ENCODE data around the gene BRI3BP. TPM values are rescaled to one million over a fixed set of nuclear protein-coding genes. Genes with fewer than 3 reads are reported as not detected.

BRI3BP gene, protein sequence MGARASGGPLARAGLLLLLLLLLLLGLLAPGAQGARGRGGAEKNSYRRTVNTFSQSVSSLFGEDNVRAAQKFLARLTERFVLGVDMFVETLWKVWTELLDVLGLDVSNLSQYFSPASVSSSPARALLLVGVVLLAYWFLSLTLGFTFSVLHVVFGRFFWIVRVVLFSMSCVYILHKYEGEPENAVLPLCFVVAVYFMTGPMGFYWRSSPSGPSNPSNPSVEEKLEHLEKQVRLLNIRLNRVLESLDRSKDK
- polyA plus RNA-seq (2013, experiment 1 of 2), result 5.1 TPM
- polyA plus RNA-seq (2013, experiment 2 of 2), result 5.5 TPM

DNA sequence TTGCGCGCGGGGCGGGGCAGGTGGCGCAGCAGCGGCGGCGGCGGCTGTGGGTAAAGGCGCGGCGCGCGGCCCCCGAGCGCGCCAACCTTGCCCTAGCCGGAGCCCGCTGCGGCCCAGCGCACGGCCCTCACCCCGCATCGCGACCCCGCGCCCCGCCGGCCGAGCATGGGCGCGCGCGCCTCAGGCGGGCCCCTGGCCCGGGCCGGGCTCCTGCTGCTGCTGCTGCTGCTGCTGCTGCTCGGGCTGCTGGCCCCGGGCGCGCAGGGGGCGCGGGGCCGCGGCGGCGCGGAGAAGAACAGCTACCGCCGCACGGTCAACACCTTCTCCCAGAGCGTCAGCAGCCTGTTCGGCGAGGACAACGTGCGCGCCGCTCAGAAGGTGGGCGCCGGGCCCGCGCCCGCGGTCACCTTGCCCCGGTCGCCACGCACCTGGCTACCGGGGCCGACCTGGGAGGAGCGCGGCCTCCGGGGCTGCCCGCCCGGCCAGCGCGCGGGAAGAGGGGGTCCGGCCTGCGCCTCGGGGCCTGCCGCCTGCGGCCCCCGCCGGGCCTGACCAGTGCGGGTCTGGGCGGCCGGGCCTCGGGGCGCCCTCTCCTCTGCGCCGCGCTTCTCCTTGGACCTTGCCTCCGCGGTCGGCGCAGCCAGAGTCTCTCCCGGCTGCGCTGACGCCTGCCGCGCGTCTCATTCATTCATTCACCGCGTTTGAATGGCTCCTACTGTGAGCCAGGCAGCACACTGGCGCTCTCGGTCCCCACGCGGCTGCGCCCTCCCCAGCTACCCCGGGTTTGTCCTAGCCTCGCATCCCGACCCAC lies at the start of gene BRI3BP:
TSS of gene BRI3BP (plus strand) at position 20 of the 811 bp plus-strand sequence. CDS start at position 166, 146 bp downstream.
- Histone ChIP-seq H3K27me3 (ENCODE audit: insufficient read depth, low read length) (peaks cover 13% of the 10 kb centered on the region; the same call in 1 of the 2 replicates), H3K36me3 (ENCODE audit: insufficient read depth, low read length) (no peaks in the 10 kb centered on the region), H3K9ac (ENCODE audit: low read depth, low read length) (peak within 1 kb of the TSS; percentile 84), H3K27ac (ENCODE audit: low read depth, low read length) (peak within 1 kb of the TSS; percentile 32; the same call in 1 of the 2 replicates), H3K4me3 (ENCODE audit: low read length) (peak within 1 kb of the TSS; percentile 80), H3K9me3 (ENCODE audit: insufficient read depth, low read depth, low read length) (no peaks in the 10 kb centered on the region), H3K4me1 (ENCODE audit: insufficient read depth, low read length) (peaks cover 6% of the 10 kb centered on the region; the same call in 1 of the 2 replicates)
- under 1% methylated on average over 112 of the region's 112 CpGs for WGBS

DNA sequence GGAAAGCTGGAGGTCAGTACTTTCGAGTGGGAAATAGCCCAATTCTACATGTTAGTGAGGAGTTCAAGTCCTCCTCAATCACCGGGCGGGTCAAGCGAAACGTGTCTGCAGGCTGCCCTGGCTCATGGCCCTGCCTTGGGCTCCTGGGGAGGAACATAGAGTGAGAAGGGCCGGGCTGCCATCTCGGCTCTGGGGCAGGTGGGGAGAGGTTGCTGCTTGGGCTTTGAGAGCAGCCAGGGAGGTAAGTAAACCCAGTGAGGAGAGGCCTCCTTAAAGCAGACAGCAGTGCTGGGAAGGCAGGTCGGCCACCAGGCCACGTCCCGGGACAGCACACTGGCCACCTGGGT lies 47.0 kb upstream of the BRI3BP start:
- H3K36me3 ChIP-seq (ENCODE audit: insufficient read depth, low read length), result peaks cover 50% of the 10 kb centered on the region
- H3K9me3 ChIP-seq (ENCODE audit: insufficient read depth, low read depth, low read length), result no peaks in the 10 kb centered on the region
- no peak overlapping the region for H3K4me3 ChIP-seq (ENCODE audit: low read length)
- no peaks in the 10 kb centered on the region for H3K27me3 ChIP-seq (ENCODE audit: insufficient read depth, low read length)
- H3K9ac ChIP-seq (ENCODE audit: low read depth, low read length), result no peak overlapping the region
- H3K27ac ChIP-seq (ENCODE audit: low read depth, low read length), result no peak overlapping the region
- H3K4me1 ChIP-seq (ENCODE audit: insufficient read depth, low read length), result no peaks in the 10 kb centered on the region
- WGBS, result 95% methylated on average over 10 of the region's 10 CpGs

DNA sequence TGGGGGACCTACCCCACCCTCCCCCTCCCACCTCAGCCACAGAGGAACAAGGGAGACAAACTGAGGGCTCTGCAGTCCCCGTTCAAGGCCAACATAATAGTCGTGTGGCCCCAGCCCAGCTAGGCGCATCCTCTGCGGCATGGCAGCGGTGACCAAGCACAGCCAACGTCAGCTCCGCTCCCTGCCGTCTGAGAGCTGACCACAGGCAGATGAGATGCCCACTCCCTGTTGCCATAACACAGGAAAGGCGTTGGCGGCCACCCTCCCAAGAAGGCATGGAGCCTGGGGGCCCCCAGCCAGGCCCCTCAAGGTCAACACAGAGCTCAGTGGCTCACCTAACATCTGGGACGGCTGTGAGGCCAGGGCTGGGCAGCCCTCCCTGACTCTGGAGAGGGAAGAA lies 46.4 kb upstream of the BRI3BP start:
- no peaks in the 10 kb centered on the region for H3K27me3 ChIP-seq (ENCODE audit: insufficient read depth, low read length)
- no peak overlapping the region for H3K4me3 ChIP-seq (ENCODE audit: low read length)
- WGBS, result 94% methylated on average over 11 of the region's 11 CpGs
- H3K9me3 ChIP-seq (ENCODE audit: insufficient read depth, low read depth, low read length), result no peaks in the 10 kb centered on the region
- no peak overlapping the region for H3K27ac ChIP-seq (ENCODE audit: low read depth, low read length)
- H3K4me1 ChIP-seq (ENCODE audit: insufficient read depth, low read length), result no peaks in the 10 kb centered on the region
- no peak overlapping the region for H3K9ac ChIP-seq (ENCODE audit: low read depth, low read length)
- peaks cover 55% of the 10 kb centered on the region for H3K36me3 ChIP-seq (ENCODE audit: insufficient read depth, low read length)

DNA sequence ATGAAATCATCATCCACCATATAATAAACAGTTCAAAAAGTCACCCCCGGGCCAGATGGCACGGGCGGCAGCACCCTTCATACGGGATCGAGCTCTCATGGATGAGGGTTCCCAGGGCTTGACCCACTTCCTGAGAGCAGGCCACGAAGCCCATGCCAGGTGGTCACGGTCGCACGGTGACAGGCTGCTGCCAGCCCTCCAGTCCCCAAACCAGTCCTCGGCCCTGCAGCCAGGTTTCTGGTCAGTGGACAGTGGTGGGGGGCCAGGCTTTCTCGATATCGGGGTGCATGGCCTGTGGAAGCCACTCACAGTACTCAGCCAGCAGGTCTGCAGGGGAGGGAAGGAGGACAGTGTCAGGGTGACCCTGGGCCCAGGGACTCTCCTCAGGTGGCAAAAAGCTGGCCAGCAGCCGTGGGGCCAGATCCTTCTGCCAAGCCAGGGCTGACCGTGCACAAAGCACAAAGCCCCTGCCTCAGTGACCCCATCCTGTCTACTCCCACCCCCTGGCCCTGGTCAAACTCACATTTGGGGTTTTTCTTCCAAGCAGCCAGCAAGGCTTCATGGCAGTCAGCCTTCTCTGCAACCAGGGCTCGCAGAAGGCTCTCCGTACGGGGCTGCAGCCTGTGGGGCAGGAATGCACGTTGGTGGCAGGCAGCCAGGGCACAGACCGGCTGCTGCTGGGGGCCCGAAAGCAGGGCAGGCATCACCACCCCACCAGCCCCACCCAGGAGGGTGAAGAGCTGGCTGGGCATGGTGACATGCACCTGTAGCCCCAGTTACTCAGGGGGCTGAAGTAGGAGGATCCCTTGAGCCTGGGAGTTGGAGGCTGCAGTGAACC lies 45.7 kb upstream of the BRI3BP start:
- Histone ChIP-seq H3K4me1 (ENCODE audit: insufficient read depth, low read length) (no peaks in the 10 kb centered on the region), H3K9ac (ENCODE audit: low read depth, low read length) (no peak overlapping the region), H3K9me3 (ENCODE audit: insufficient read depth, low read depth, low read length) (no peaks in the 10 kb centered on the region), H3K4me3 (ENCODE audit: low read length) (no peak overlapping the region), H3K27me3 (ENCODE audit: insufficient read depth, low read length) (no peaks in the 10 kb centered on the region), H3K36me3 (ENCODE audit: insufficient read depth, low read length) (peaks cover 62% of the 10 kb centered on the region), H3K27ac (ENCODE audit: low read depth, low read length) (no peak overlapping the region)
- WGBS, result 95% methylated on average over 20 of the region's 20 CpGs

DNA sequence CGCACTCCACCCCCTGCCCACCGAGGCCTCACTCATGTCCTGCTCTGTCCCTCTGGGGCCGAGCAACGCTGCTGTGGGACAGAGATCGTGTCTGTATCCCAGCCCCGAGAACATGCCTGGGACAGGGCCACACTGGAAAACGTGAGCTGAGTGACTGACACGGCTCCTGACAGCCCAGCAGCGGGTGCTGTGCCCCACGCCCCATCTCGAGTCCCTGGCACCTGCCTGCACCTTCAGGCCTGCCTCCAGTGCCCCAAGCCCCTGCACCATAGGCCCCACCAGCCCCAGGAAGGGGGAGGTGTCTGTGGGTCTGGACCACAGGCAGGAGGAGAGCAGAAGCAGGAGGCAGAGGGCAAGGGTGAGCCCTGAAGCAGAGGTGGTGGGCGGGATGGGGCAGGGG lies 44.4 kb upstream of the BRI3BP start:
- no peaks in the 10 kb centered on the region for H3K9me3 ChIP-seq (ENCODE audit: insufficient read depth, low read depth, low read length)
- 95% methylated on average over 12 of the region's 12 CpGs for WGBS
- H3K9ac ChIP-seq (ENCODE audit: low read depth, low read length), result no peak overlapping the region
- no peak overlapping the region for H3K4me3 ChIP-seq (ENCODE audit: low read length)
- H3K27ac ChIP-seq (ENCODE audit: low read depth, low read length), result no peak overlapping the region
- no peaks in the 10 kb centered on the region for H3K4me1 ChIP-seq (ENCODE audit: insufficient read depth, low read length)
- H3K27me3 ChIP-seq (ENCODE audit: insufficient read depth, low read length), result no peaks in the 10 kb centered on the region
- H3K36me3 ChIP-seq (ENCODE audit: insufficient read depth, low read length), result peaks cover 70% of the 10 kb centered on the region

DNA sequence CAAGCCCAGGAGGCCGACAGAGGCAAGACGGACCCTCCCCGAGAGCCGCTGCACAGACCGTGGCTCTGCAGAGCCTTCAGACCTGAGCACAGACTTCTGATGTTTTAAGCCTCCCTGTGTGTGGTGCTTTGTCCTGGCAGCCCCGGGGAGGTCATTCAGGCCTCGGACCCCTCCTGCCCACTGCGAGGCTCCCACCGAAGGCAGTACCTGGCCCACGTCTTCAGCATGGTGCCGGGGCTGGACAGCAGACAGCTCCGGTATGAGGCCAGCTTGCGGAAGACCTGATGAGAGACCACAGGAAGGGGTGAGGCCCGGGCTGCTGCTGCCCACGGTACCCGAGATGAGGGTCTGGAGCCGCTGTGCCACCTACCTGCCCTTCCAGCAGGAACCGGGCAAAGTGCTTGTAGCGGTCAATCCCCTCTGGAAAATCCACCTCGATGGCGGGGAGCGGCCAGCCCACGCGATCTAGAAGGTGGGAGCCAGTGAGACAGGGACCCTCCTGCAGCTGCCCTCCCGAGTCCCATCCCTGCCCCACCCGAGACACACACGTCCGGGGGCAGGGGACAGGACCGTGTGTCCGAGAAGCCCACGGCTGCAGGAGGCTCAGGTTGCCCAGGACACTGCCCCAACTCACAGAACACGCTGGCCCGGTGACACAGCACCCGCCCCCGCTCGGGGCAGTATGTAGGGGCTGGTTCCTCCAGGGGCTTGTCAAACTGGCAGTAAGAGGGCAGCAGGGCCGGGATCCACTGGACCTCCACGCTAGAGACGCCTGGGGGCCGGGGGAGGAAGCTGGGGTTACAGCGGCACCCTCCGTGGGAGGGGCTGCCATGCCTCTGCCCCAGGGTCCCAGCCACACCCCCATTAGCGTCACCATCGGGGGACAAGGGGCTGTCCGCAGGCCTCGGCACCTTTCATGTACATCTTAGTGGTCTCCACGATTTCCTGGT lies 43.4 kb upstream of the BRI3BP start:
- Histone ChIP-seq H3K27ac (ENCODE audit: low read depth, low read length) (no peak overlapping the region), H3K36me3 (ENCODE audit: insufficient read depth, low read length) (peaks cover 76% of the 10 kb centered on the region)

DNA sequence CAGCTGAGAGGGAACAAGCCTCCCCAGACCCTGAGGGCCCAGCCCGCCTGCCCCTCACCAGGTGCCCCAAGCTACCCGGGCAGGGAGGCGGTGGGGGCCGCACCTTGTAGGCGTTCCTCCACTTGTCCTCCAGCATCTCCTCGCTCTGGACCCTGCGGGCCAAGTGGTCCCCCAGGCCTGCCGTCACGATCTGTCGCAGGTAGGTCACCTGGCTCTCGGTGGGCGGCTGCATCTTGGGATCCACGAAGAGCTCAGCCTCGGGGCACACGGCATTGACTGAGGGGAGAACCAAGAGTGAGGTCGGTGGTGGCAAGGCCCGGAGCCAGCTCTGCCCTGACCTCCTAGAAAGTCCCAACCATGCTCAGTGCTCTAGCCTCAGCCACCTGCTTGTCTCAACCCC lies 41.1 kb upstream of the BRI3BP start:
- Histone ChIP-seq H3K27ac (ENCODE audit: low read depth, low read length) (no peak overlapping the region), H3K36me3 (ENCODE audit: insufficient read depth, low read length) (peaks cover 86% of the 10 kb centered on the region), H3K9me3 (ENCODE audit: insufficient read depth, low read depth, low read length) (no peaks in the 10 kb centered on the region), H3K4me3 (ENCODE audit: low read length) (no peak overlapping the region), H3K27me3 (ENCODE audit: insufficient read depth, low read length) (no peaks in the 10 kb centered on the region), H3K9ac (ENCODE audit: low read depth, low read length) (no peak overlapping the region), H3K4me1 (ENCODE audit: insufficient read depth, low read length) (no peaks in the 10 kb centered on the region)
- WGBS, result 95% methylated on average over 17 of the region's 17 CpGs

More for the DNA sequence above, 43.4 kb upstream of the BRI3BP start:
- H3K4me1 ChIP-seq (ENCODE audit: insufficient read depth, low read length), result no peaks in the 10 kb centered on the region
- no peak overlapping the region for H3K4me3 ChIP-seq (ENCODE audit: low read length)
- H3K9me3 ChIP-seq (ENCODE audit: insufficient read depth, low read depth, low read length), result no peaks in the 10 kb centered on the region
- no peak overlapping the region for H3K9ac ChIP-seq (ENCODE audit: low read depth, low read length)
- 96% methylated on average over 47 of the region's 47 CpGs for WGBS
- H3K27me3 ChIP-seq (ENCODE audit: insufficient read depth, low read length), result no peaks in the 10 kb centered on the region

DNA sequence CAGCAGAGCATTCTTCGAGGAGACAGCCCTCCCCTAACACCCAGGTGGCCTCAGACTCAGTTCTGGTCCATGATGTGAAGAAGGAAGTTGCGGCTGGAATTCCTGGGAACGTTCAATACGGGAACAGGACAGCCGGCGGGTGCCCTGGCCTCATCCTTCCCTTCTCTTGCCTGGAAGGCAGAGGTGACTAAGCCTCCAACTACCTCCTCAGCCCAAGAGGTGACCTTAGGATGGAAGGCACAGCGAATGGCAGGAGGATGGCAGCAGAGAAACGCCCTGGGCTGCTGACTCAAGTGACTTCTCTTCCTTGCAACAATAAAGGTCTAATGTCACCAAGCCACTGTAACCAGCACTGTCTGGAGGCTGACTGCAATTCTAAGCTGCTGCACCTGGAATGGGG lies 40.6 kb upstream of the BRI3BP start:
- H3K9me3 ChIP-seq (ENCODE audit: insufficient read depth, low read depth, low read length), result no peaks in the 10 kb centered on the region
- H3K36me3 ChIP-seq (ENCODE audit: insufficient read depth, low read length), result peaks cover 84% of the 10 kb centered on the region

DNA sequence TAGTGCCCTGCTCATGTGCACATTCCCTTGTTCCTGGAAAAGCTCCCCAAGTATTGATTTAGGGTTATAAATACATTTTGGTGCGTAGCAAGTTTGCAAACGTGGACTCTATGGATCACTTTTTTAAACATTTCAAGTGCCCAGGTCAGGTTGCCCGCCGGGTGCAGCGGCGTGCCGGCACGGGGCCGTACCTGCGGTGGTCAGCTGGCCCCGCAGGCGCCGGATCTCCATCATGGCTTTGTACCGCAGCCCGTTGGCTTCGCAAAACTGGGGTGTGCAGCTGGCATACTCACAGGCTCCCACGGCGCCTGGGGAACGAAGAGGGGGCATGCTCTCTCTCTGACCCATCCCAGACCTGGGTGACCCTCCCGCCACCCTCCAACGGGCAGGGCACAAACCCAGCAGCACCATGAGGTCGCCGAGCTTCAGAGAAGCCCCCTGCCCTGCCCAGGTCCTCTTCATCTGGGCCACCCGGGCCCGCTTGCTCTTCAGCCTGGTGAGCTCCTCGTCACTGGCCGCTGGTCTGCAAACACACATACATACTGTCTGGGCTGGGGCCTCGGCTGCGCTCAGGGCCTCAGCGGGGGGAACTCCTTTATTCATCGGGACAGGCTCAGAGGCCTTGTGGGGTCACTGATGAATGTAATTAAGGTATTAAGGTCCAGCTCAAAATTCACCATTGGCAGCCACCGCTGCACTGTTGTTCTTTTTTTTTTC lies 39.6 kb upstream of the BRI3BP start:
- Histone ChIP-seq H3K4me1 (ENCODE audit: insufficient read depth, low read length) (no peaks in the 10 kb centered on the region), H3K9me3 (ENCODE audit: insufficient read depth, low read depth, low read length) (no peaks in the 10 kb centered on the region), H3K36me3 (ENCODE audit: insufficient read depth, low read length) (peaks cover 87% of the 10 kb centered on the region), H3K27me3 (ENCODE audit: insufficient read depth, low read length) (no peaks in the 10 kb centered on the region), H3K27ac (ENCODE audit: low read depth, low read length) (no peak overlapping the region), H3K9ac (ENCODE audit: low read depth, low read length) (no peak overlapping the region), H3K4me3 (ENCODE audit: low read length) (no peak overlapping the region)
- 96% methylated on average over 32 of the region's 32 CpGs for WGBS

More for the DNA sequence above, 40.6 kb upstream of the BRI3BP start:
- H3K27ac ChIP-seq (ENCODE audit: low read depth, low read length), result no peak overlapping the region
- H3K4me3 ChIP-seq (ENCODE audit: low read length), result no peak overlapping the region
- no peaks in the 10 kb centered on the region for H3K27me3 ChIP-seq (ENCODE audit: insufficient read depth, low read length)
- WGBS, result 95% methylated on average over 8 of the region's 8 CpGs
- H3K4me1 ChIP-seq (ENCODE audit: insufficient read depth, low read length), result no peaks in the 10 kb centered on the region
- no peak overlapping the region for H3K9ac ChIP-seq (ENCODE audit: low read depth, low read length)

DNA sequence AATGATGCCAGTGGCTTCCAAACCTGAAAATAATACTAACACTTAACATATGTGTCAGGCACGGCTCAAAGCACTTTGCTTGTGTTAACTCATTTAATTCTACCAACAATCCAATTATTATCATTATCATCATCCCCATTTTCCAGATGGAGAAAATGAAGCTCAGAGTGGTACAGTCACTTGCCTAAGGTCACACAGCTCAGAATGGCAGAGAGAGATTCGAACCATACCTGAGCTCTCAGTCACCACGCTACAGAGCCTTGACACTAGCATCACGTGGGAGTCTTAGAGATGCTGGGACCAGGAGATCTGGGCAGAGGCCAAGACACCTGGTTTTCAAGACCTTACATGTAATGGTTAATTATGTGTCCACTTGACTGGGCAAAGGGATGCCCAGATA lies 38.7 kb upstream of the BRI3BP start:
- Histone ChIP-seq H3K36me3 (ENCODE audit: insufficient read depth, low read length) (peaks cover 83% of the 10 kb centered on the region), H3K4me1 (ENCODE audit: insufficient read depth, low read length) (no peaks in the 10 kb centered on the region), H3K27ac (ENCODE audit: low read depth, low read length) (no peak overlapping the region), H3K27me3 (ENCODE audit: insufficient read depth, low read length) (no peaks in the 10 kb centered on the region), H3K9me3 (ENCODE audit: insufficient read depth, low read depth, low read length) (no peaks in the 10 kb centered on the region), H3K4me3 (ENCODE audit: low read length) (no peak overlapping the region), H3K9ac (ENCODE audit: low read depth, low read length) (no peak overlapping the region)
- 95% methylated on average over 4 of the region's 4 CpGs for WGBS
